Progenitor cell of endocrine pancreas (in vitro differentiated cells): ENCODE results near the gene TK1. TPM values are rescaled to one million over a fixed set of nuclear protein-coding genes. Genes with fewer than 3 reads are reported as not detected.
A peak's percentile ranks its signal among the peaks of the same experiment; 100 is the strongest.

Experiments
- DNase-seq: peaks from one replicate; pipeline ENCODE4 v3.0.0; 2021; ENCODE audit warnings: low spot score; ENCODE audit not compliant: unreplicated experiment
- H3K27ac Mint-ChIP-seq: 2 replicates; pipeline ENCODE4 v1.8.0; 2021; ENCODE audit warnings: mild to moderate bottlenecking, moderate library complexity, mixed read lengths
- H3K27me3 Mint-ChIP-seq: 2 replicates; pipeline ENCODE4 v1.8.0; 2021; ENCODE audit warnings: mixed read lengths
- H3K36me3 Mint-ChIP-seq: 2 replicates; pipeline ENCODE4 v1.8.0; 2022; ENCODE audit warnings: mixed read lengths; ENCODE audit not compliant: insufficient read depth
- H3K4me1 Mint-ChIP-seq: 2 replicates; pipeline ENCODE4 v1.8.0; 2021; ENCODE audit warnings: low read depth, mixed read lengths
- H3K4me3 Mint-ChIP-seq: 2 replicates; pipeline ENCODE4 v1.8.0; 2021; ENCODE audit warnings: low read depth, mild to moderate bottlenecking, moderate library complexity, mixed read lengths
- H3K9me3 Mint-ChIP-seq: 2 replicates; pipeline ENCODE4 v1.8.0; 2021; ENCODE audit warnings: low read depth, mixed read lengths
- CTCF ChIP-seq: fragments of 200-600 bp; sonication (generic); IDR thresholded peaks from one replicate; pipeline ENCODE4 v1.5.0; 2021; ENCODE audit warnings: antibody characterized with exemption, mild to moderate bottlenecking; ENCODE audit not compliant: unreplicated experiment
- total RNA-seq: library from RNA; stranded (reverse); gene quantifications from 2 replicates; pipeline ENCODE4 v1.2.1, GENCODE V29; 2021

The TK1 gene
- total RNA-seq, 1 donor from 2014 or later, result 29.1 TPM

GRCh38 chr17:78224231-78225087 lies 37.6 kb upstream of the TK1 start:
- Mint-ChIP-seq H3K4me1 (no peaks in the 10 kb centered on the region), H3K36me3 (peaks cover 4% of the 10 kb centered on the region), H3K27ac (no peak overlapping the region), H3K9me3 (no peaks in the 10 kb centered on the region), H3K27me3 (peaks cover 3% of the 10 kb centered on the region), H3K4me3 (no peak overlapping the region)
- TF ChIP-seq CTCF, result no peak
- DNase-seq, result no peak

GRCh38 chr17:78223765-78224164 lies 36.9 kb upstream of the TK1 start:
- DNase-seq, result no peak
- Mint-ChIP-seq H3K4me3 (no peak overlapping the region), H3K4me1 (no peaks in the 10 kb centered on the region)

GRCh38 chr17:78223061-78223460 lies 36.2 kb upstream of the TK1 start:
- Mint-ChIP-seq H3K4me3 (no peak overlapping the region), H3K36me3 (peaks cover 4% of the 10 kb centered on the region), H3K4me1 (no peaks in the 10 kb centered on the region), H3K27ac (no peak overlapping the region), H3K9me3 (no peaks in the 10 kb centered on the region), H3K27me3 (peaks cover 3% of the 10 kb centered on the region)
- DNase-seq, result no peak
- TF ChIP-seq CTCF, result no peak

More at GRCh38 chr17:78223765-78224164, 36.9 kb upstream of the TK1 start:
- no peak for TF ChIP-seq CTCF
- H3K27ac Mint-ChIP-seq, result no peak overlapping the region
- peaks cover 3% of the 10 kb centered on the region for H3K27me3 Mint-ChIP-seq
- H3K9me3 Mint-ChIP-seq, result no peaks in the 10 kb centered on the region
- H3K36me3 Mint-ChIP-seq, result peaks cover 4% of the 10 kb centered on the region

GRCh38 chr17:78219396-78220150 lies 32.7 kb upstream of the TK1 start:
- H3K9me3 Mint-ChIP-seq, result no peaks in the 10 kb centered on the region
- H3K4me1 Mint-ChIP-seq, result peaks cover 7% of the 10 kb centered on the region
- TF ChIP-seq CTCF, result no peak
- no peak overlapping the region for H3K4me3 Mint-ChIP-seq
- no peak for DNase-seq
- peak overlapping the region; percentile 4 for H3K27ac Mint-ChIP-seq
- H3K36me3 Mint-ChIP-seq, result peaks cover 4% of the 10 kb centered on the region
- no peaks in the 10 kb centered on the region for H3K27me3 Mint-ChIP-seq

- Mint-ChIP-seq H3K9me3 (no peaks in the 10 kb centered on the region), H3K27ac (peak overlapping the region; percentile 73), H3K4me1 (peaks cover 8% of the 10 kb centered on the region), H3K4me3 (peak overlapping the region; percentile 88), H3K36me3 (no peaks in the 10 kb centered on the region), H3K27me3 (no peaks in the 10 kb centered on the region)
- DNase-seq, result no peak
- TF ChIP-seq CTCF, result no peak
Observed at GRCh38 chr17:78214706-78215061, 27.8 kb upstream of the TK1 start.
